Renal cortex interstitium (tissue), 11 donors: ENCODE results near the gene TRPV5. TPM values are rescaled to one million over a fixed set of nuclear protein-coding genes. Genes with fewer than 3 reads are reported as not detected.

Experiments used
- DNase-seq, 11 donors: peaks; one replicate each; pipeline ENCODE4 v3.0.0-alpha.2; 2013; ENCODE audit warnings: low read depth in 9 of 11, low spot score in 4 of 11; ENCODE audit errors: extremely low read depth in 1 of 11
- polyA plus RNA-seq, 3 donors: library from polyadenylated mRNA; unstranded; fragments of 120-200 nt; gene quantifications; one replicate each; pipeline ENCODE4 v1.2.1, GENCODE V29; 2013; ENCODE audit not compliant: insufficient read length in 3 of 3

TRPV5 gene
- polyA plus RNA-seq, 3 donors = 0.72 to 1.5 (median 0.80) TPM

DNA sequence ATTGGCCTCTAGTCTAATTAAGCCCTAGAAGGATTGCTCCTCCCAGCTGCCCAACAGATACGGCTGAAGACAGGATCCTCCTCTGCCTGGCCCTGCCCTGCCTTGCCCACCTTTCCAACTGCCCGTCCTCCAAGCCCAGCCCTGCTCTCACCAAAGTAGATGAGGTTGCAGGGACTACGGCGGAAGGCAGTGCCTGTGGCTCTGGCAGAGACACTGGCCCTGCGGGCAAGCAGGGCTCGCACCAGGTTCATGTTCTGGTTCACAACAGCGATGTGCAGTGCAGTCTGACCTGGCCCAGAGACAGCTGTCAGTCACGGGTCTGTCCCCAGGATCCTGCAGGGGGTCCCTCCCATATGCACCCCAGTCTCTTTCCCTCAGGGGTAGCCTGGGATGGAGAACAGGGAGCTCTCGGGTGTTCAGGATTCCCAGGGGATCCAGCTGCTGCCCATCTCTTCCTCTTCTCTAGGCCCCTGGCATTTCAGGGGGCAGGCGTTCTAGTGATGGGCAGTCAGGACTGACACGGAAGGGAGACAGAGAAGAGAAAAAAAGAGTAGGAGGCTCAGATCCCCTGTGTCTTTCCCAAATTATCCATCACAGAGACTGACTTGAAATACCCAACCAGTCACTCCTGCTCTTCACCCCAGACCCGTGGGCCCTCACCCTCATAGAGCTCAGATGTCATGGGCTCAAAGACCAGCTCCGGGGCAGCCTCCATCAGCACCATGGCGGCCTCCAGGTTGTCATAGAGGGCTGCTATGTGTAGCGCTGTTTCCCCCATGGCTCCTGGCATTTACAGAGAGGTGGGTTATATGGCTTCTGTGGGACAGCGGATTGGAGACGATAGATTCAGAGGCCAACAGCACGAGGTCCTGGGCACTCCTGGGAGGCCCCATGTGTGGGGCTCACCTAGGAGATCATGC, 56.3 kb downstream of the TRPV5 start:
- DNase-seq = no peak

DNA sequence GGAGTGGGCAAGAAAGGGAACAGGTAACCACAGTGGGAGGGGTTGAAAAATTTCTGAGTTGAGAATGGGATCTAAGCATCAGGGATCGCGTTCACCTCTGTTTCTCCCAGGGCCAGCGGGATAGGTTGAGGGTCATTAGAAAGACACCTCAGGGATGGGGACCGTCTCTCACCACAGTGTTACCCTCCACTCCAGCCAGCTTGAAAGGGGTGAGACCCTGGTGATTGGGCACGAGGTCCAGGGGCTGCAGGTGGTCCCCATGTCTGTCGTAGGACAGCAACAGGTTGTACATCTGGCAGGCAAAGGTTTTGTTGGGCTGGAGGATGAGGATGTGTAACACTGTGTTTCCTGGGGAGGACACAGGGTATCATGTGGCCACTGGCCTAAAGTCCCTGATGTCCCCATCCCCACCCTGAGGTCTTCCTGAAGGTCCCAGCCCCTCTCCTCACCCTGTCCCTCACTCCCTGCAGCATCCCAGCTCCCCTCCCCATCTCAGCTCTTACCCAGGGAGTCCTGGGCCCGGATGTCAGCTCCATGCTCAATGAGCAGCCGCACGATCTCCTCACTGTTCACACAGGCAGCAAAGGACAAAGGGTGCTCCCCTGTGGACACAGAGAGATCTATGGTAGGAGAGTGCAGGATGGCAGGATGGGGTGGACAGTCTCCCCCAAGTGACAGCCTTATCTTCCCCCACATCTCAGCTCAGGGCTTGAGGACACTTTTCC, 57.1 kb downstream of the TRPV5 start:
- no peak for DNase-seq

DNA sequence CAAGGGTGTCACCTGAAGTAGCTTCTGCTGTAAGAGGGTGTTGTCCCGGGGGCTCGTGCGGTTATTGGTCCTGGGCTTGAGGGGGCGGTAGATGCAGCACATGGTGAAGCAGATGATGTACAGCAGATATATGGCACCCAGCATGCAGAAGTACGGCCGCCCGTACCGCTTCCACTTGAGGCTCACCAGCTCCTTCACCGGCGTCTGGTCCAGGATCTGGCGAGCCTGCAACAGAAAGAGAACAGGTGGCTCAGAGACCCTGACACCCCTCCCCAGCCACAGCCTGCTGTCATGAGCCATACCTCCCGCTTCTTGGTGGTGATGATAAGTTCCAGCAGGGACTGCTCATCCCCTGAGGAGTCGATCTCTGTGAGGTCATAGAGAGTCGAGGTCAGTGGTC, 58.1 kb downstream of the TRPV5 start:
- DNase-seq = no peak

GRCh38 chr7:142874837-142875236, 58.7 kb downstream of the TRPV5 start:
- no peak for DNase-seq

DNA sequence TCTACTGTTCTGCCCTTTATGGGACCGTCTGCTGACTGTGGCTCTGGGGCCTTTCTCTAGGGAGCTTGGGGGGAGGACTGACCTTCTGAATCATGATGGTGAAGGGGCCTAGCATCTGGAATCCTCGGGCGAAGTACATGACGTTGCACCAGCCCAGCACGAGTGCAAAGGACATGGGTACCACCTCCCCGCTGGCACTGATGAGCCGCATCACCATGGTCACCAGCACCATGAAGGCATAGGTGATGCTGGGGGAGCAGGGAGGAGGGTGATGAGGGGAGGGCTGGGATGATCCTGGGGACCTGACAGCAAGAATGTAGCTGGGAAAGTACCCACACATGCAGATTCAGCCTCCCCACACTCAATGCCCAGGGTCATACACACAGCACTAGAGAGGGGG, 59.1 kb downstream of the TRPV5 start:
- DNase-seq = no peak

DNA sequence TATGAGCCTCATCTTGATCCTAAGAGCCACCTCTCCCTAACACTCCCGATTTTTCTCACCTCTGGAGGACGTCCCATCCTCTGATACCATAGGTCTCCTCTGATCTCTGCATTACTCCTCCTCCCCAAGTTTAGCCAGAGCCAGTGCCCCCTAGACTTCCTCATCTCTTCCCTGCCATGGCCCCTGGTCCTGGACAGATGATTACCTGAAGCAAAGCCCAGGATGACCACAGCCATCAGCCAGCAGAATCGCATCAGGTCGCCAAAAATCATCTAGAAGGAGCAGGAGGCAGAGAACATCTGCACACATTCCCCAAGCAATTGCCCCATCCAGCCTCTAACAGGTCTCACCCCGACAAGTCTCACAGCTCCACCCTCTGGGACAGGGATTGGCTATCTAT, 59.7 kb downstream of the TRPV5 start:
- DNase-seq = no peak

GRCh38 chr7:142873281-142873784, 60.2 kb downstream of the TRPV5 start:
- DNase-seq = no peak

DNA sequence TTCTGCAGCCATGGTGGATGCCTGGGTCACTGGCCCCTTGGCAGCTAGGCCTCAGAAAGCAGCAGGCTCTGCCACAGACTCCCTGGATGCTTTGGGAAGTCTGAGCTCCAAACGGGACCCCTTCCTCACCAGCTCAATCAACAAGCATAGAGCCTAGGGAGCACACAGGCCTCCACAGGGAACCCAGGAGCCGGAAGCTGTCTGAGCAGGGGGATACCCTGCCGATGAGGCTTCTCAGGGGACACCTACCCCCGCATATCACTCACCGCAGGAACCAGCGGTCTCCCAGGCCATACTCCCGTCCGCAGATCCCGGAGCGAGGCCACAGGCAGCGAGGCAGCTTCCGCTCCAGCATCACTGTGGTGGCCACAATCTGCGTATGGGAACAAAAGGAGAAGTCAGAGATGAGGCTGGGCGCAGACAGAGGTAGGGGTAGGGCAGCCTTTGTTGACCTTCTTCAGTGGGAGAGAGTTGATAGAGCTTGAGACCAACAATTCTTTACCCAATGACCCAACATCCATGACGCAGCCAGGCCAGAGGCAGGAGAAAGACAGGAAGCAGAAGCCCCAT, 61.4 kb downstream of the TRPV5 start:
- no peak for DNase-seq

GRCh38 chr7:142871260-142872105, 62.1 kb downstream of the TRPV5 start:
- DNase-seq = no peak

DNA sequence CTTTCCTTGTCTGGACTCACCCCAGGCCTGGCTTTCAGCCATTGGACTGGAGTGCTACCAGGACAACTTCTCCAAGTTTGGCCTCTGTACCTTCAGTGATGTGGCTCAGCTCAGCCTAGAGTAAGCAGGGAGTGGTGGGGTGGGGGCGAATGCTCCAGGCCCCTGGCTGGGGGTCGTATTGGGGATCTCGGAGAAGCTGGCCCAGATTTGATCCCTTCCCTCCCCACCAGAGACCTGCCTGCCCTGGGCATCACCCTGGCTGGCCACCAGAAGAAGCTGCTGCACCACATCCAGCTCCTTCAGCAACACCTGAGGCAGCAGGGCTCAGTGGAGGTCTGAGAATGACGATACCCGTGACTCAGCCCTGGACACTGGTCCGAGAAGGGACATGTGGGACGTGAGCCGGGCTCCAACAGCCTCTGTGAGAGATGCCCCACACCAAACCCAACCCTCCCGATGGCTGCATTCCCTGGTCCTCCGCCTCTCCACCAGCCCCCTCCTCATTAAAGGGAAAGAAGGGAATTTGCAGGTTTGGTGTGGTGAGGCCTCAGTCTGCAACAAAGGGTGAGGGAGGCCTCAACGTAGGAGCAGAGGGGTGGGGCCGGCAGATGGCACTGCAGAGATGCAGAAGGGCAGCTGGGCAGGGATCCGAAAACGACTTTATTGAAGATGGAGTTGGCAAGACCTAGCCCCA, 62.8 kb downstream of the TRPV5 start:
- DNase-seq = no peak

DNA sequence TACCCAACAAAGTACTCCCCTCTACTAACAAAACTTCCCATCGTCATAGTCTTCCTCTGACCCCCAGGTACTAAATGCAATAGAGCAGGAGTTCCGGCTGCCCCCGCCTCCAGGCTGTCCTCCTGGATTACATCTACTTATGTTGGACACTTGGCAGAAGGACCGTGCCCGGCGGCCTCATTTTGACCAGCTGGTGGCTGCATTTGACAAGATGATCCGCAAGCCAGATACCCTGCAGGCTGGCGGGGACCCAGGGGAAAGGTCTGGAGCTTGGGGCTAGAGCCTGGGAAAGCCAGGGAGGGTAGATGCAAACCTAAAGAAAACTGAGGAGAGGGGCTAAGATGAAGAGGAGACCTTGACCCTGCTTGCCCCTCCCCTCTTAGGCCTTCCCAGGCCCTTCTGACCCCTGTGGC, 63.4 kb downstream of the TRPV5 start:
- DNase-seq = no peak

DNA sequence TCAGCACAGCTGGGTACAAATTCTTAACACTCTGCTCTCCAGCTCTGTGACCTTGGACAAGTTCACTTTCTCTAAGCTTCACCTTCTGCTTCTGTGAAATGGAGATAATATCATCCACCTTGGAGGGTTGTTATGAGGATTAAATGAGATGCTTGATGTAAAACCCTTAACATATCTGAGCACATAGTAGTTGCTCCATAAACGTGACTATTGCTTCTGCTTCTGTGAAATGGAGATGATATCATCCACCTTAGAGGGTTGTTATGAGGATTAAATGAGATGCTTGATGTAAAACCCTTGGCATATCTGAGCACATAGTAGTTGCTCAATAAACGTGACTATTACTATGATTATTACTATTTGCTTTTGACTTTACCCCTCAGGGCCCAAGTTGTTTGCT, 64.1 kb downstream of the TRPV5 start:
- DNase-seq = no peak

GRCh38 chr7:142868986-142869415, 64.5 kb downstream of the TRPV5 start:
- DNase-seq = no peak

DNA sequence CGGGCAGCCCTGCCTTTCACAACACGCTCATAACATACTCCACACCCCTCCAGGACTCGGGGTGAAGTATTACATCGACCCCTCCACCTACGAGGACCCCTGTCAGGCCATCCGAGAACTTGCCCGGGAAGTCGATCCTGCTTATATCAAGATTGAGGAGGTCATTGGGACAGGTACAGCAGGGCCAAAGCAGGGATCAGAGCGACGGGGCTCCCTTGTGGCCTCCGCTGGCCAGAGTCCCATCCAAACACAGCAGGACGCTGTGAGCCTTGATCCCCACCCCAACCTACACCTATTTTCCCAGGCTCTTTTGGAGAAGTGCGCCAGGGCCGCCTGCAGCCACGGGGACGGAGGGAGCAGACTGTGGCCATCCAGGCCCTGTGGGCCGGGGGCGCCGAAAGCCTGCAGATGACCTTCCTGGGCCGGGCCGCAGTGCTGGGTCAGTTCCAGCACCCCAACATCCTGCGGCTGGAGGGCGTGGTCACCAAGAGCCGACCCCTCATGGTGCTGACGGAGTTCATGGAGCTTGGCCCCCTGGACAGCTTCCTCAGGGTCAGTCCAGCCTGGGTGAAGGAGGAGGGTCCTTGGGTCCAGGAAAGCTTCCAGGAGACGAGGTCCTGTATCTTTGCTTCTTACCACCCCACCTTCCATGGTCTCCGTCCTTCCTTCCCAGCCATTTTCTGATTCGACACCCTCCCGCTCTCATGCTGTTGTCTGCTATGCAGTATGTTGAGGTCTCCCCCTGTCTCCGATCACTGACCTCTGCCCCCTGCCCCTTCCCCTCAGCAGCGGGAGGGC, 65.2 kb downstream of the TRPV5 start:
- DNase-seq = no peak

- no peak for DNase-seq
These were observed 66.0 kb downstream of the TRPV5 start for GRCh38 chr7:142867398-142868187.

DNA sequence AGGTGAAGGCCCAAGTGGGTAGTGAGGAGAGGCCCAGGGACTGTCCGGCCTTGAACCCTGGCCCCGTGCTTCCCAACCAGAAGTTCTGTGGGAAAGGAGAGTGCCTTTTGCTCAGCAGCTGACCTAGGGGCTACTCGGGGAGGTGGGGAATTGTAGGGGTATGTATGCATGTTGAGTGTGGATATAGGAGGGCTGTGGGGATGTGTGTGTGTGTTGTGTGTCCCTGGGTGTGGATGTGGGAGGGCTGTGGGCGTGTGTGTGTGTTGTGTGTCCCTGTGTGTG, 66.5 kb downstream of the TRPV5 start:
- DNase-seq = no peak
